Natural killer cell treated with Interleukin-12 subunit alpha and Interleukin-12 subunit beta and Interleukin-15 and Interleukin-18, amount 100 ng/mL, for 72 hours (primary cell): Measurements from ENCODE around the gene MRM3. TPM values are rescaled to one million over a fixed set of nuclear protein-coding genes. Genes with fewer than 3 reads are reported as not detected.
A peak's percentile ranks its signal among the peaks of the same experiment; 100 is the strongest.
"Not testable (repeated sequence)": the region's sequence is repeated elsewhere in the genome, so short reads cannot be mapped to it uniquely, and the experiment has no call there.

Experiments used
- ATAC-seq, 2 donors: fragments of 150-1000 bp; cut with Tn5 transposase in 1 of 2; sonication (Bioruptor Pico), chemical (Tn5 transposase) in 1 of 2; 2 replicates each; pipeline ENCODE4 v1.10.0; 2021
- DNase-seq: peaks from one replicate; pipeline ENCODE4 v3.0.0; 2022; ENCODE audit warnings: low spot score
- H3K27ac Mint-ChIP-seq, 2 donors: 1 replicate in 1 of 2; 2 replicates in 1 of 2; pipeline ENCODE4 v1.8.0; 2022; ENCODE audit warnings: mixed read lengths in 2 of 2, mild to moderate bottlenecking in 1 of 2, moderate library complexity in 1 of 2
- H3K27me3 Mint-ChIP-seq, 2 donors: 1 replicate in 1 of 2; 2 replicates in 1 of 2; pipeline ENCODE4 v1.8.0; 2022; ENCODE audit warnings: mixed read lengths in 2 of 2
- H3K36me3 Mint-ChIP-seq: one replicate; pipeline ENCODE4 v1.8.0; 2022; ENCODE audit warnings: mixed read lengths
- H3K4me1 Mint-ChIP-seq, 2 donors: 1 replicate in 1 of 2; 2 replicates in 1 of 2; pipeline ENCODE4 v1.8.0; 2022; ENCODE audit warnings: low read depth in 2 of 2, mixed read lengths in 2 of 2, mild to moderate bottlenecking in 1 of 2
- H3K4me3 Mint-ChIP-seq: one replicate; pipeline ENCODE4 v1.8.0; 2022; ENCODE audit warnings: mixed read lengths
- H3K9me3 Mint-ChIP-seq: 2 replicates; pipeline ENCODE4 v1.8.0; 2022; ENCODE audit warnings: mixed read lengths
- total RNA-seq, 2 donors: library from RNA; stranded (reverse); gene quantifications; one replicate each; pipeline ENCODE4 v1.2.3, GENCODE V29; 2022

Gene MRM3
- total RNA-seq, 2 donors from 2014 or later = 23.5 to 36.6 TPM

DNA sequence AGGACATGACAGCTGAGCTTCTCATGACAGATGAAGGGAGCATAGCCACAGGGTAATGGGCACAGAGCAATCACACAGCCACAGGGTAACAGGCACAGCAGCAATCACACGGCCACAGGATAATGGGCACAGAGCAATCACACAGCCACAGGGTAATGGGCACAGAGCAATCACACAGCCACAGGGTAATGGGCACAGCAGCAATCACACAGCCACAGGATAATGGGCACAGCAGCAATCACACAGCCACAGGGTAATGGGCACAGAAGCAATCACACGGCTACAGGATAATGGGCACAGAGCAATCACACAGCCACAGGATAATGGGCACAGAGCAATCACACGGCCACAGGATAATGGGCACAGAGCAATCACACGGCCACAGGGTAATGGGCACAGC is 33.5 kb upstream of the MRM3 start:
- H3K9me3 Mint-ChIP-seq, DNase-seq, H3K27ac Mint-ChIP-seq, H3K27me3 Mint-ChIP-seq, ATAC-seq: not testable (repeated sequence)
- Mint-ChIP-seq H3K4me1 (peaks cover 39% of the 10 kb centered on the region in 2 donors), H3K4me3 (peak overlapping the region; percentile 20), H3K36me3 (peaks cover 14% of the 10 kb centered on the region)

DNA sequence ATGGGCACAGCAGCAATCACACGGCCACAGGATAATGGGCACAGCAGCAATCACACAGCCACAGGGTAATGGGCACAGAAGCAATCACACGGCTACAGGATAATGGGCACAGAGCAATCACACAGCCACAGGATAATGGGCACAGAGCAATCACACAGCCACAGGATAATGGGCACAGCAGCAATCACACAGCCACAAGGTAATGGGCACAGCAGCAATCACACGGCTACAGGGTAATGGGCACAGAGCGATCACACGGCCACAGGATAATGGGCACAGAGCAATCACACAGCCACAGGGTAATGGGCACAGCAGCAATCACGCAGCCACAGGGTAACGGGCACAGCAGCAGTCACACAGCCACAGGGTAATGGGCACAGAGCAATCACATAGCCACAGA is 32.8 kb upstream of the MRM3 start:
- H3K27me3 Mint-ChIP-seq, ATAC-seq, DNase-seq, H3K27ac Mint-ChIP-seq, H3K9me3 Mint-ChIP-seq: not testable (repeated sequence)
- peaks cover 39% of the 10 kb centered on the region in 2 donors for H3K4me1 Mint-ChIP-seq
- H3K36me3 Mint-ChIP-seq = peaks cover 14% of the 10 kb centered on the region
- peak overlapping the region; percentile 31 for H3K4me3 Mint-ChIP-seq

DNA sequence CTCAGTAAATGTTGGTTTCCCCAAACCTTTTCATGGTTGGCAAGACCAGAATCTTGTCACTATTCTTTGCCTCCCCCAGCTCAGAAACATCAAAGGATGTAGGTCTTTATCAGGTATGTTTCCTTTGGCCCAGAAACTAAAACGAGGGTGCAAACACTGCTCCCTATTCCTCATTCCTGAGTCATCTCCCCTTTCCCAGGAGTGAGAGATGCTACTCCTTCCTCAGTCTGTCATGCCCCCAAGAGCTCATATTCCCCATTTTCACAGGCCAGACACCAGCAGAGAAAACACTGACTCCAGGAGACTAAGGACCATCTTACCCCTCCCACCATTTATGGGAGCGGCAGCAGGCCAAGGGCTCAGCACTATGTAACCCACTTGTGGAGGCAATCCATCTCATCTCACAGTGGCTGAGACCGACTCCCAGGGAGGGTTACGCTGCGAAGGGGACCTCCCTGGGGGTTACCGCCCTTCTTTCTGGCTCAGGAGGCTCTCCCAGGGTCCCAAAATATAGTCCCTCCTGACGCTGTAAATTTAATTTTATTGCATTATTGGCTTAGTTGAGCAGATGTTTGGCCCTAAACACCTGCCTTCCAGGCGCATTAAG is 31.6 kb upstream of the MRM3 start:
- Mint-ChIP-seq H3K4me1 (peaks cover 39 to 42% of the 10 kb centered on the region in 2 donors), H3K36me3 (peaks cover 14% of the 10 kb centered on the region), H3K27ac (peak overlapping the region; percentile 83 to 87), H3K27me3 (no peaks in the 10 kb centered on the region), H3K4me3 (peak overlapping the region; percentile 96), H3K9me3 (peaks cover 4% of the 10 kb centered on the region)
- ATAC-seq (no peak), DNase-seq (no peak)

DNA sequence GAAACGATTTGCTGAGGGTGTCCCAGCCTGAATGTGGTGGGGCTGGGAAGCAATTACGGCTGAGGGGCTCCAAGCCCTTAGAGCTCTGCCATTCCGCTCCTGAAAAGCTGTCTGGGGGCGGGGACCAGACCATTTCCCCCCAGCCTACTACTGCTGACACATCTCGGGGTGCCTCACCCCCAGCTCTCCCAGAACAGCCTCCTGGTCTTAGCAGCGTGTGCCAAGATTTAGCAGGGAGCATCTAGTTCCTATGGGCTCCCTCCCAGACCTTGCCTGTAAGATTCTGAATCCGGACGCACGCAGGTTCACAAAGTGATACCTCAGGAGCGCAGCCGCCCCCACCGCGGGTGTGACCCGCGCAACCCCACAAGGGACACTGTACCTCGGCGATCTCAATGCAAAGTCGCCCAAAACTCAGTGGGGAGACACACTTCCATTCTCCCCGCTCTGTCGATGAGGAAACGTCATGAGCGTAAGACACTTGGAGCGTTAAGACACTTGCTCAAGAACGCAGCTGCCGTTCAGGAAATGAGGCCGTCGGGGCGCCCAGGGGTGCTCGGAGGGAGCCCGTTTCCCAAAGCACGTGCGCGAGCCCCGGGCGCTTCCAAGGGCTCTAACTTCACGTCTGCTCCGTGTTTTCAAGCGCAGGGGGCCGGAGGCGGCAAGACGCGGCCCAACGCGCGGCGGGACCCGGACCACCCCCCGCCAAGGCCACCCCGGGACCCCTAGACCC is 30.7 kb upstream of the MRM3 start:
- Mint-ChIP-seq H3K4me3 (peak overlapping the region; percentile 96), H3K27me3 (no peaks in the 10 kb centered on the region), H3K27ac (peak overlapping the region; percentile 83 to 87), H3K4me1 (peaks cover 39 to 42% of the 10 kb centered on the region in 2 donors), H3K9me3 (peaks cover 4% of the 10 kb centered on the region), H3K36me3 (peaks cover 14% of the 10 kb centered on the region)
- peak; percentile 68 to 71 for ATAC-seq
- peak; percentile 76 for DNase-seq

DNA sequence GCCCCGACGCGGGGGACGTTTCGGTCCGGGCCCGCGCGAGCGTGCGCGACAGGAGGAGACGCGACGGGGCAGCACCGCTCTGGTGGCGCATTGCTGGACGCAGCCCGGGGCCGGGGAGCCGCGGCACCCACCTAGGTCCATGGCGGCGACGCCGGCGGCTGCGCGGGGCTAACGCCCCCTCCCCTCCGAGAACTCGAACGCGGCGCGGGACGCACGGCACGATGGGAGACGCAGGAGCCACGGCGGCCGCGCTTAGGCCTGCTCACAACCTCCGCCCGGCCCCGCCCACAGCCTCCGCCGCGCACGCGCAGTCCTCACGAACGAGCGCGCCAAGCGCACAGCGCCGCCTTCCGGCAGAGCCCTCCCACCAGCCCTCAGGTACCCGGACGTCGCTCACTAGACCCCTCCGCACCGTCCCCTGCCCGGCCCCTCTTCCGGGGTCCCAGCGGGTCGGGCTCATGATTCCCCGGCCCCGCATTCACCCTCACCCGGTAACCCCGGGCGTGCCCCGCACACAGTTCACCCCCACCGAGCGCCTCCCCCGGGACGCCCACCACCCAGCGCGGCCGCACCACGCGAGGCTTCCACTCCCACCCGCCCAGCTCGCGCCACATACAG is 30.0 kb upstream of the MRM3 start, which contains the start of gene GEMIN4:
Gene GEMIN4, minus strand, starts transcription at position 263 of the 618 bp plus-strand sequence. Its CDS starts 122 bp downstream, at position 141.
- H3K4me1 Mint-ChIP-seq = peaks cover 39 to 42% of the 10 kb centered on the region in 2 donors
- peak within 1 kb of the TSS; percentile 96 for H3K4me3 Mint-ChIP-seq
- no peaks in the 10 kb centered on the region for H3K27me3 Mint-ChIP-seq
- H3K27ac Mint-ChIP-seq = peak within 1 kb of the TSS; percentile 83 to 87
- DNase-seq (peak; percentile 95), ATAC-seq (peak; percentile 93 to 94)
- H3K36me3 Mint-ChIP-seq = peaks cover 14% of the 10 kb centered on the region
- peaks cover 4% of the 10 kb centered on the region for H3K9me3 Mint-ChIP-seq

DNA sequence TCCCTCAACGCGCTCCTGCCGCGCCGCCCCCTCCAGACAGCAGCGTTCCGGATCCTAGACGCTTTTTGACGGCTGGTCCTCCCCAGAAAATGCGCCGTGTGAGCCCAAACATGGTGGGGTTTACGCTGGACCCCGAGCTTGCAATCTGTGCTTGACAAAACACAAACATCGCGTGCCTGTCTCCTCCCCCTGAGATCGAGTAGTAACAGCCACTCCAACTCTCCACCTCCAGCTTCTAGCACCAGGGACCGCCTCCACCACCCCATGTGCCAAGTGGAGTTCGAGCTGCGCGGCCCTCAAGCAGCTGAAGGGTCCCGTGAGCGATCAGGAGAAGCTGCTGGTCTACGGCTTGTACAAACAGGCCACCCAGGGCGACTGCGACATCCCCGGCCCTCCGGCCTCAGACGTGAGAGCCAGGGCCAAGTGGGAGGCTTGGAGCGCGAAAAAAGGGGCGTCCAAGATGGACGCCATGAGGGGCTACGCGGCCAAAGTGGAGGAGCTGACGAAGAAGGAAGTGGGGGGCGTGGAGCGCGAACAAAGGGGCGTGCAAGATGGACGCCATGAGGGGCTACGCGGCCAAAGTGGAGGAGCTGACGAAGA is 29.4 kb upstream of the MRM3 start:
- H3K9me3 Mint-ChIP-seq = peaks cover 4% of the 10 kb centered on the region
- DNase-seq (no peak), ATAC-seq (no peak)
- H3K4me3 Mint-ChIP-seq = peak overlapping the region; percentile 96
- H3K27ac Mint-ChIP-seq = peak overlapping the region; percentile 83 to 87
- H3K27me3 Mint-ChIP-seq = no peaks in the 10 kb centered on the region
- peaks cover 14% of the 10 kb centered on the region for H3K36me3 Mint-ChIP-seq
- peaks cover 38 to 42% of the 10 kb centered on the region in 2 donors for H3K4me1 Mint-ChIP-seq

DNA sequence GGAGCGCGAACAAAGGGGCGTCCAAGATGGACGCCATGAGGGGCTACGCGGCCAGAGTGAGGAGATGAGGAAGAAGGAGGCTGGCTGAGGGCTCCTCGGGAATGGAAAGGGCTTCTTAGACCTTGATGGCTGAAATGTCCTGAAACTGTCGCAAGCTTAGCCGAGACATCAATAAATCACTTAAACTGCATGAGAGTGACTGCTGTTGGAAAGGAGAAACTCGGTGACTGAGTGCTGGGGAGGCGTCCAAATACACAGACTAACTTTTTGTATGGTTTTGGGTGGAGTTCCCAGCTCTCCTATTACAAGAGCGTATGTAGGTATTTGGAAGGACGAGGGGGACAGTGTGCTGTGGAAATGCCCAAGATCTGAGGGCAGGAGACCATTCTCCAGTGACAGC is 28.7 kb upstream of the MRM3 start:
- Mint-ChIP-seq H3K27ac (no peak overlapping the region), H3K36me3 (peaks cover 7% of the 10 kb centered on the region), H3K4me3 (peak overlapping the region; percentile 34), H3K9me3 (peaks cover 4% of the 10 kb centered on the region), H3K27me3 (no peaks in the 10 kb centered on the region), H3K4me1 (peaks cover 31 to 35% of the 10 kb centered on the region in 2 donors)
- DNase-seq (no peak), ATAC-seq (no peak)

DNA sequence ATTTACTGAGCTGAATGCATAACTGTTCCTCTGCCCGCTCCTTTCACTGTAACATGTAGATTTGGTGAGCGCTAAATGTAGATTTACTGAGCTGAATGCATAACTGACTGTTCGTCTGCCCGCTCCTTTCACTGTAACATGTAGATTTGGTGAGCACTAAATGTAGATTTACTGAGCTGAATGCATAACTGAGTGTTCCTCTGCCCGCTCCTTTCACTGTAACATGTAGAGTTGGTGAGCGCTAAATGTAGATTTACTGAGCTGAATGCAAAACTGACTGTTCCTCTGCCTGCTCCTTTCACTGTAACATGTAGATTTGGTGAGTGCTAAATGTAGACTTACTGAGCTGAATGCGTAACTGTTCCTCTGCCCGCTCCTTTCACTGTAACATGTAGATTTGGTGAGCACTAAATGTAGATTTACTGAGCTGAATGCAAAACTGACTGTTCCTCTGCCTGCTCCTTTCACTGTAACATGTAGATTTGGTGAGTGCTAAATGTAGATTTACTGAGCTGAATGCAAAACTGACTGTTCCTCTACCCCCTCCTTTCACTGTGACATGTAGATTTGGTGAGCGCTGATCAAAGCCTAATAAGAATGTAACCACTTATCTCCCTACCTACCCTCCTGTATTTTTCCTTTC is 26.7 kb upstream of the MRM3 start:
- not testable (repeated sequence) for DNase-seq, H3K36me3 Mint-ChIP-seq, ATAC-seq, H3K27me3 Mint-ChIP-seq, H3K9me3 Mint-ChIP-seq, H3K4me3 Mint-ChIP-seq
- peaks cover 18 to 23% of the 10 kb centered on the region in 2 donors for H3K4me1 Mint-ChIP-seq
- peak overlapping the region in 1 of 2 donors; percentile 27 for H3K27ac Mint-ChIP-seq

DNA sequence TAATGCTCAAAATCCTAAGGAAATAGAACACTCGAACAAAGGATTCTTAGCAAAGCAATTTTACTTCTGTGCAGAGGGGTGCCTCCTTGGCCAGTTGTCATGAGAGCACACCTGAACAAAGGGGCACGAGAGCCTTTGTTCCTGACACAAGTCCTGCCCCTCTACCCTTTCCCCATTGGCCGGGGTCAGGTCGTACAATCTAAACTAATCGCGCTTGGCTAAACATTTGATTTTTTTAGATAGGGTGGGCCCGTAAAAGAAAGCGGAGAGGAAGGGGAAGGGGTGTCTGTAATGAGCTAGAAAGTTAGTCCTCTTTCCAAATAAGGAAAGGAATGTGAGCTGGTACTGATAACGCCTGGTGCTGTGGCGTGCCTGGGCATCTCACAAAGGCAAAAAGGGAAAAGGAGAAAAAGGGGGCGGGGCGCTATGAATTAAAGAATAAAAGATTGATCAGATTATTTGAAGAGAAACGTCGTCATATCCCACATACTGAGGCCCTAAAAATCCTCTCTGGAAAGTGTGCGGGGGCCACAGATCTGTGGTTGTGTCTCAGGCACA is 26.1 kb upstream of the MRM3 start:
- not testable (repeated sequence) for DNase-seq, ATAC-seq, H3K9me3 Mint-ChIP-seq, H3K4me3 Mint-ChIP-seq, H3K36me3 Mint-ChIP-seq, H3K27me3 Mint-ChIP-seq
- peaks cover 12 to 18% of the 10 kb centered on the region in 2 donors for H3K4me1 Mint-ChIP-seq
- peak overlapping the region in 1 of 2 donors; percentile 27 for H3K27ac Mint-ChIP-seq

DNA sequence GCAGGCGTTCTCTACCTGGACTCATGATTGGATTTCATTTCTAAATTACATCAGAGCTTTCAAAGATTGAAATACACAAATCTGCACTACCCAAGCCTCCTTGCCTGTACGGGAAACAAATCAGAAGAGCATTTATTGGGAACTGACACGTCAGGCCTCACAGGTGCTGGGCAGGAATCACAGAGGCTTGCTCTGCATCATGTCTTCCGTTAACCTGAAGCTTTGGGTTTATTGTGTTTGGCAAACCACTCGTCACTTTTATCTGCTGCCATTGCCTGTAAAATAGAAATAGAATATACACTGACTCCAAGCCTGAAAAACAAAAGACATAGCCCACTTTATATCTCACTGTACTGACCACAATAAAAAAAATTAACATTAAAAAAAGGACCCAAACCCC is 22.2 kb upstream of the MRM3 start:
- Mint-ChIP-seq H3K27me3 (no peaks in the 10 kb centered on the region), H3K4me1 (peaks cover 0 to 3% of the 10 kb centered on the region in 2 donors), H3K9me3 (no peaks in the 10 kb centered on the region), H3K27ac (no peak overlapping the region), H3K4me3 (no peak overlapping the region), H3K36me3 (peaks cover 7% of the 10 kb centered on the region)
- ATAC-seq = no peak
- DNase-seq = no peak

DNA sequence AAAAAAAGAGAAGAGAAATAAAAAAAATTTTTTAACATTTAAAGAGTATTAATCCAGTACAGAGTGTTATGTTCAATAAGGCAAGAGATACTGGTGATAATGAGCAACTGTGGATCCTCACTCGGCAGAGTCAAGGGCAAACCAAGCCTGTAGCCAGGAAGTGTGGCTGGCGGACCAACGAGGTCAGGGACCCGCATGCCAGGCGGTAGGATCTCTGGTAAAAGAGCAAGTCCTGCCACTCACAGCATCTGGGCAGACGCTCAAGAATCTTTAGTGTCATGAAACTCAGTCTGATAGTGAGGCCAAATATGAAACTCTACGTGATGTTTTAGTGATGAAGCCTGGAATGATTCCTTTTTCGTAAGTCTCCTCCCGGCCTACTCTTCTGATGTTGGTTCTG is 21.8 kb upstream of the MRM3 start:
- Mint-ChIP-seq H3K27ac (no peak overlapping the region), H3K27me3 (no peaks in the 10 kb centered on the region), H3K36me3 (peaks cover 11% of the 10 kb centered on the region), H3K4me3 (no peak overlapping the region), H3K4me1 (no peaks in the 10 kb centered on the region), H3K9me3 (no peaks in the 10 kb centered on the region)
- no peak for ATAC-seq
- DNase-seq = no peak

DNA sequence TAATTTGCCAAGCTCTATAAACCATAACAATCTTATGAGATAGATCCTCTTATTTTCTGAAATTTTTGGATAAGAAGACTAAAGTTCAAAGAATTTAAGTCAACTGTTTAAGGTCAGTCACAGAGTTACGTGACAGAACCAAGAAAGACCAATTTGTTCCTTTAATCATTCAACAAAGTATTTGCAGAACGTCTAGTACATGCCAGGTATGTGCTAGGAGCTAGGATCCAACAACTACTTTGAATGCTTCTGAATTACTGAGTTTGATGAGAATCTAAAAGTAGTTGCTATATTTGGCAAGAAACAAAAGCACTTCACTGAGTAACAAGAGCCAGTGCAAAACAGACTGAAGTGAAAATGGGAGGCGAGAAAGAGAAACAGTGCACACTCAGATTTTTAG is 15.1 kb upstream of the MRM3 start:
- no peak for ATAC-seq
- no peak for DNase-seq
- H3K36me3 Mint-ChIP-seq = peaks cover 33% of the 10 kb centered on the region
- no peaks in the 10 kb centered on the region for H3K27me3 Mint-ChIP-seq
- H3K4me1 Mint-ChIP-seq = peaks cover under 1 to 4% of the 10 kb centered on the region in 2 donors
- H3K9me3 Mint-ChIP-seq = no peaks in the 10 kb centered on the region
- H3K4me3 Mint-ChIP-seq = no peak overlapping the region
- peak overlapping the region in 1 of 2 donors; percentile 9 for H3K27ac Mint-ChIP-seq

DNA sequence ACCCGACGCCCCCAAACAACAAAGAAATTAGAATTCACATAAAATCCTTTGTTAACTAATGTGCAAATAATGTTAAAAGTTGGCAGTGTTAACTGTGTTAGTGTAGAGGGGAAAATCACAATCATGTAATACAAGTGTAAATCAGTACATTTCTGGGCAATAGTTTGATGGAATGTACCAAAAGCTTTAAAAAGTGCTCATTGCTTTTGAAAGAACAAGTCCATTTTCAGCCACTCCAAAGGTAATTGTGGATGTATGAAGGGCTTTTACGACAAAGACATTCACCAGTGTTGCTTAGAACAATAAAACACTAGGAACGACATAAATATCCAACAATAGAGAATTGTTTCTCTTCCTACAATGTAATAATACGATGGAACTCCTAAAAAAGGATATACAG is 9.1 kb upstream of the MRM3 start:
- peaks cover 41% of the 10 kb centered on the region for H3K36me3 Mint-ChIP-seq
- H3K27ac Mint-ChIP-seq = peak overlapping the region; percentile 79 to 91
- no peak for DNase-seq
- no peak for ATAC-seq
- no peak overlapping the region for H3K4me3 Mint-ChIP-seq
- H3K4me1 Mint-ChIP-seq = peaks cover 15 to 23% of the 10 kb centered on the region in 2 donors
- no peaks in the 10 kb centered on the region for H3K9me3 Mint-ChIP-seq
- H3K27me3 Mint-ChIP-seq = no peaks in the 10 kb centered on the region
